Karpas-422 (cell line): ENCODE measurements around the gene PDGFC. TPM values are rescaled to one million over a fixed set of nuclear protein-coding genes. Genes with fewer than 3 reads are reported as not detected.

Experiments
- DNase-seq: peaks from one replicate; pipeline ENCODE4 v3.0.0-alpha.2; 2015
- H2AFZ ChIP-seq: fragments of 200-600 bp; sonication (generic); 2 replicates; pipeline ENCODE4 v1.6.1; 2014; ENCODE audit warnings: antibody characterized with exemption, low read length, mixed read lengths
- H3K27ac ChIP-seq: fragments of 200-600 bp; sonication (generic); 2 replicates; pipeline ENCODE4 v1.5.1; 2014; ENCODE audit warnings: mild to moderate bottlenecking, low read length, moderate library complexity
- H3K27me3 ChIP-seq: fragments of 200-600 bp; sonication (generic); 2 replicates; pipeline ENCODE4 v1.6.1; 2014; ENCODE audit warnings: low read length, mixed read lengths
- H3K36me3 ChIP-seq: fragments of 200-600 bp; sonication (generic); 2 replicates; pipeline ENCODE4 v1.6.1; 2014; ENCODE audit warnings: low read length, mixed read lengths; ENCODE audit not compliant: insufficient read depth
- H3K4me1 ChIP-seq: fragments of 200-600 bp; sonication (generic); 2 replicates; pipeline ENCODE4 v1.6.1; 2014; ENCODE audit warnings: mild to moderate bottlenecking, low read length, mixed read lengths
- H3K4me2 ChIP-seq: fragments of 200-600 bp; sonication (generic); 2 replicates; pipeline ENCODE4 v1.6.1; 2014; ENCODE audit warnings: low read length, low read depth, mild to moderate bottlenecking; ENCODE audit not compliant: poor library complexity, severe bottlenecking
- H3K4me3 ChIP-seq: fragments of 200-600 bp; sonication (generic); 2 replicates; pipeline ENCODE4 v1.5.1; 2014; ENCODE audit warnings: mild to moderate bottlenecking, antibody characterized with exemption, low read length, mixed read lengths
- H3K79me2 ChIP-seq: fragments of 200-600 bp; sonication (generic); 2 replicates; pipeline ENCODE4 v1.6.1; 2014; ENCODE audit warnings: mild to moderate bottlenecking, low read length, mixed read lengths
- H3K9ac ChIP-seq: fragments of 200-600 bp; sonication (generic); 2 replicates; pipeline ENCODE4 v1.6.0; 2014; ENCODE audit warnings: low read length
- H3K9me2 ChIP-seq: fragments of 200-600 bp; sonication (generic), shearing (Covaris generic); replicated peaks from 2 replicates; pipeline ENCODE4 v1.6.0; 2014; ENCODE audit warnings: mild to moderate bottlenecking, low read length, moderate library complexity; ENCODE audit not compliant: insufficient read depth
- H3K9me3 ChIP-seq: fragments of 300-700, 200-600 bp; sonication (generic); 2 replicates; pipeline ENCODE4 v1.6.1; 2014; ENCODE audit warnings: low read length, mixed read lengths
- H4K20me1 ChIP-seq: fragments of 200-600 bp; sonication (generic); 2 replicates; pipeline ENCODE4 v1.6.1; 2014; ENCODE audit warnings: mild to moderate bottlenecking, antibody characterized with exemption, low read length, low read depth; ENCODE audit not compliant: insufficient read depth
- total RNA-seq: library from RNA; depleted of rRNA; stranded (reverse); fragments of >200 nt; shearing (Covaris generic); gene quantifications from 2 replicates; pipeline ENCODE4 v1.2.3, GENCODE V29; 2014; ENCODE audit warnings: low replicate concordance

PDGFC gene
- total RNA-seq, 1 experiment from 2014 or later, result not detected

- Histone ChIP-seq H3K9me3 (no peaks in the 10 kb centered on the region), H3K9me2 (no peaks in the 10 kb centered on the region), H3K27ac (no peak overlapping the region), H3K9ac (no peak overlapping the region), H3K4me3 (no peak overlapping the region), H3K79me2 (no peaks in the 10 kb centered on the region), H3K36me3 (no peaks in the 10 kb centered on the region), H3K27me3 (no peaks in the 10 kb centered on the region), H2AFZ (no peak overlapping the region), H3K4me1 (no peaks in the 10 kb centered on the region), H3K4me2 (no peak overlapping the region), H4K20me1 (no peaks in the 10 kb centered on the region)
- DNase-seq, result no peak
These were observed 206.3 kb downstream of the PDGFC start for GRCh38 chr4:156765277-156765676.

GRCh38 chr4:156764846-156765245 is 206.8 kb downstream of the PDGFC start:
- no peaks in the 10 kb centered on the region for H3K27me3 ChIP-seq

DNA sequence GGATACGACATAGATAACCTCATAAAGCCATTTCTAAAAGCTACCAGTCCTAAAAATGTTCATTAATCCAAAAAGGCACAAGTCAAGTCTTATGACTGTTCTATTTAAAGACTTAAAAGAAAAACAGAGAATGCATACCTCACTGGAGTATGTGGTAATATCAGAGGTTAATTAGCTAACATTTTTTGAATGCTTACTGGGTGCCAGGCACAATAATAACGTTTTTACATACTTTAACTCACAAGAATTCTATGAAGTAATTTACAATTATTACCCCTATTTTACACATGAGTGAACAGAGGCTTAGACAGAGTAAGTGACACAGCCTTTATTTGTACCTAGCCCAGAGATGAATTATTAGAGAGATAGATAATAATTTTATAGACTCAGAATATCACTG is 207.5 kb downstream of the PDGFC start:
- Histone ChIP-seq H3K27me3 (no peaks in the 10 kb centered on the region), H3K4me2 (no peak overlapping the region), H3K27ac (no peak overlapping the region), H3K36me3 (no peaks in the 10 kb centered on the region), H4K20me1 (no peaks in the 10 kb centered on the region), H3K9ac (no peak overlapping the region), H3K4me1 (no peaks in the 10 kb centered on the region), H3K79me2 (no peaks in the 10 kb centered on the region), H3K9me2 (no peaks in the 10 kb centered on the region), H3K9me3 (no peaks in the 10 kb centered on the region), H3K4me3 (no peak overlapping the region), H2AFZ (no peak overlapping the region)
- no peak for DNase-seq

More at GRCh38 chr4:156764846-156765245, 206.8 kb downstream of the PDGFC start:
- DNase-seq, result no peak
- no peak overlapping the region for H3K4me3 ChIP-seq
- H3K9me3 ChIP-seq, result no peaks in the 10 kb centered on the region
- no peaks in the 10 kb centered on the region for H3K79me2 ChIP-seq
- H3K4me2 ChIP-seq, result no peak overlapping the region
- H4K20me1 ChIP-seq, result no peaks in the 10 kb centered on the region
- H3K9me2 ChIP-seq, result no peaks in the 10 kb centered on the region
- H2AFZ ChIP-seq, result no peak overlapping the region
- no peak overlapping the region for H3K27ac ChIP-seq
- no peak overlapping the region for H3K9ac ChIP-seq
- H3K4me1 ChIP-seq, result no peaks in the 10 kb centered on the region
- no peaks in the 10 kb centered on the region for H3K36me3 ChIP-seq

DNA sequence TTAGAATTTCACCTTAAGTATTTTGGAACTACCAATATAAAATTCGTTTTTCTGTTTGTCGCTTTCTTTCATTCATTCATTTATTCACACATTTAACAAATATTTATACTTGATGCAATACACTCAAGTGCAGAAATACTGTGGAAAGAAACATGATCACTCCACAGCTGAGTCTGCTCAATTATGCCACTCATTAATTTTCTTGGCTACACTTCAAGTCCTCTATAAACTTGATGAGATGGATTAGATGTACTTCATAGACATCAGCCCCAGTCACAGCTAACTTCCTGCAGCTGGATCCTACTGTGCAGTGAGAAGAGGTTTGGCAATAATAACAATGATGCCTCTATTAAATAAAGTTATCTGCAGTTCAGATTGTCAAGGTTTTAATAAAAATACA is 208.1 kb downstream of the PDGFC start:
- Histone ChIP-seq H3K9me2 (no peaks in the 10 kb centered on the region), H3K9ac (no peak overlapping the region), H3K4me2 (no peak overlapping the region), H3K36me3 (no peaks in the 10 kb centered on the region), H3K27me3 (no peaks in the 10 kb centered on the region), H3K79me2 (no peaks in the 10 kb centered on the region), H3K9me3 (no peaks in the 10 kb centered on the region), H4K20me1 (no peaks in the 10 kb centered on the region), H3K4me1 (no peaks in the 10 kb centered on the region), H3K27ac (no peak overlapping the region), H3K4me3 (no peak overlapping the region), H2AFZ (no peak overlapping the region)
- DNase-seq, result no peak

- no peak overlapping the region for H3K9ac ChIP-seq
- H3K4me1 ChIP-seq, result no peaks in the 10 kb centered on the region
- H3K27ac ChIP-seq, result no peak overlapping the region
- no peaks in the 10 kb centered on the region for H4K20me1 ChIP-seq
- no peaks in the 10 kb centered on the region for H3K9me2 ChIP-seq
- H3K79me2 ChIP-seq, result no peaks in the 10 kb centered on the region
- H2AFZ ChIP-seq, result no peak overlapping the region
- no peaks in the 10 kb centered on the region for H3K36me3 ChIP-seq
- no peak overlapping the region for H3K4me2 ChIP-seq
- DNase-seq, result no peak
- H3K9me3 ChIP-seq, result no peaks in the 10 kb centered on the region
- no peak overlapping the region for H3K4me3 ChIP-seq
- H3K27me3 ChIP-seq, result no peaks in the 10 kb centered on the region
These were observed 208.7 kb downstream of the PDGFC start for GRCh38 chr4:156762851-156763250.

- H3K79me2 ChIP-seq, result no peaks in the 10 kb centered on the region
- no peaks in the 10 kb centered on the region for H3K36me3 ChIP-seq
- H4K20me1 ChIP-seq, result no peaks in the 10 kb centered on the region
- H2AFZ ChIP-seq, result no peak overlapping the region
- H3K9me2 ChIP-seq, result 0 out of 2 replicates have a peak, but pooled peaks cover 7% of the 10 kb centered on the region
- no peak overlapping the region for H3K4me2 ChIP-seq
- no peak overlapping the region for H3K4me3 ChIP-seq
- peaks cover 9% of the 10 kb centered on the region for H3K9me3 ChIP-seq
- no peaks in the 10 kb centered on the region for H3K4me1 ChIP-seq
- H3K27me3 ChIP-seq, result no peaks in the 10 kb centered on the region
- no peak overlapping the region for H3K27ac ChIP-seq
- no peak overlapping the region for H3K9ac ChIP-seq
- DNase-seq, result no peak
These were observed 215.5 kb downstream of the PDGFC start for GRCh38 chr4:156756118-156756517.

- Histone ChIP-seq H3K4me1 (no peaks in the 10 kb centered on the region), H3K4me2 (no peak overlapping the region), H3K4me3 (no peak overlapping the region), H3K36me3 (no peaks in the 10 kb centered on the region), H3K9ac (no peak overlapping the region), H3K27me3 (no peaks in the 10 kb centered on the region), H3K9me2 (0 out of 2 replicates have a peak, but pooled peaks cover 7% of the 10 kb centered on the region), H3K79me2 (no peaks in the 10 kb centered on the region), H3K9me3 (peaks cover 9% of the 10 kb centered on the region), H2AFZ (no peak overlapping the region), H4K20me1 (no peaks in the 10 kb centered on the region), H3K27ac (no peak overlapping the region)
- no peak for DNase-seq
These were observed 216.6 kb downstream of the PDGFC start for GRCh38 chr4:156754832-156755570.

DNA sequence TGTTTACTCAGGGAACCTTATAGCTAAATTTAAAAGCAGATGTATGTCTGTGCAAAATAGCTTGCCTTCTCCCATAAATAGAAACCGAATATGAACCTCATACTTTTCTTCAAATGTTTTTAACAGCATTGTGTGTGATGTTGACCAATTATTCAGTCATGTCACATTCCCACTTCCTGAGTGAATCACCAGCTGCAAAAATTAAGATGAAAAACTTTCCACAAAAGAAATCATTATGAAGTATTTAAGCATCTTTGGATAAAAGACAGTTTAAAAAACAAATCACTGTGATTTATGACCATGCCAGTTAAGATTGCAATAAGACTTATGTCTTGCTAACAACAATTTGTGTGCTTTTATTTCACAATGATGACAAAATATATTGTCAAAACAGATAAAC is 220.1 kb downstream of the PDGFC start:
- H3K4me2 ChIP-seq, result no peak overlapping the region

More for the DNA sequence above, 220.1 kb downstream of the PDGFC start:
- H3K79me2 ChIP-seq, result no peaks in the 10 kb centered on the region
- 0 out of 2 replicates have a peak, but pooled peaks cover 7% of the 10 kb centered on the region for H3K9me2 ChIP-seq
- H3K4me3 ChIP-seq, result no peak overlapping the region
- no peak for DNase-seq
- no peak overlapping the region for H3K9ac ChIP-seq
- no peaks in the 10 kb centered on the region for H3K36me3 ChIP-seq
- H3K9me3 ChIP-seq, result peaks cover 5% of the 10 kb centered on the region; the same call in 1 of the 2 replicates
- no peak overlapping the region for H3K27ac ChIP-seq
- H4K20me1 ChIP-seq, result no peaks in the 10 kb centered on the region
- H2AFZ ChIP-seq, result no peak overlapping the region
- no peaks in the 10 kb centered on the region for H3K27me3 ChIP-seq
- no peaks in the 10 kb centered on the region for H3K4me1 ChIP-seq
